Keratinocyte (primary cell): ENCODE data around the gene RALGPS1. TPM values are rescaled to one million over a fixed set of nuclear protein-coding genes. Genes with fewer than 3 reads are reported as not detected.

Experiments used
- DNase-seq: peaks from one replicate; pipeline ENCODE4 v3.0.0-alpha.2; 2011; ENCODE audit warnings: low read depth, missing footprints, low spot score
- FAIRE-seq: peaks from 2 replicates; lab custom pipeline; 2011; peaks lifted over from hg19 to GRCh38; lab: Jason Lieb, UNC
- H2AFZ ChIP-seq: 2 replicates; pipeline ENCODE4 v1.6.0; 2012; ENCODE audit warnings: low read length, control low read depth, inconsistent platforms; ENCODE audit not compliant: control insufficient read depth
- H3K27ac ChIP-seq: 2 replicates; pipeline ENCODE4 v1.5.1; 2011; ENCODE audit warnings: low read length; ENCODE audit not compliant: control insufficient read depth, insufficient read depth
- H3K27me3 ChIP-seq: 3 replicates; pipeline ENCODE4 v1.6.0; 2011; ENCODE audit warnings: low read length; ENCODE audit not compliant: control insufficient read depth, insufficient read depth; ENCODE audit errors: extremely low read depth
- H3K36me3 ChIP-seq, 2 experiments: 2 replicates in 1 of 2; 3 replicates in 1 of 2; pipeline ENCODE4 v1.5.1; 2011; ENCODE audit warnings: low read length in 2 of 2, mild to moderate bottlenecking in 1 of 2; ENCODE audit not compliant: control insufficient read depth in 2 of 2, insufficient read depth in 2 of 2; ENCODE audit errors: extremely low read depth in 1 of 2
- H3K4me1 ChIP-seq: 3 replicates; pipeline ENCODE4 v1.5.1; 2011; ENCODE audit warnings: low read length; ENCODE audit not compliant: control insufficient read depth, insufficient read depth; ENCODE audit errors: extremely low read depth
- H3K4me2 ChIP-seq: 3 replicates; pipeline ENCODE4 v1.6.0; 2011; ENCODE audit warnings: low read depth, low read length; ENCODE audit not compliant: control insufficient read depth, insufficient read depth; ENCODE audit errors: extremely low read depth
- H3K4me3 ChIP-seq, 3 experiments: fragments of 200-600 bp in 1 of 3; sonication (generic) in 1 of 3; 2 replicates in 2 of 3; 3 replicates in 1 of 3; pipeline ENCODE4 v1.5.1; 2011 to 2016; ENCODE audit warnings: low read length in 3 of 3, mild to moderate bottlenecking in 3 of 3, control low read depth in 2 of 3, inconsistent platforms in 1 of 3, low read depth in 1 of 3, mixed read lengths in 1 of 3, mixed run types in 1 of 3, moderate library complexity in 1 of 3; ENCODE audit not compliant: control insufficient read depth in 2 of 3, insufficient read depth in 2 of 3; ENCODE audit errors: extremely low read depth in 1 of 3
- H3K79me2 ChIP-seq: 2 replicates; pipeline ENCODE4 v1.6.0; 2012; ENCODE audit warnings: low read length; ENCODE audit not compliant: control insufficient read depth, insufficient read depth
- H3K9ac ChIP-seq: 3 replicates; pipeline ENCODE4 v1.6.0; 2011; ENCODE audit warnings: low read length; ENCODE audit not compliant: control insufficient read depth, insufficient read depth; ENCODE audit errors: extremely low read depth
- H3K9me1 ChIP-seq: 3 replicates; pipeline ENCODE4 v1.6.0; 2011; ENCODE audit warnings: low read length; ENCODE audit not compliant: control insufficient read depth, insufficient read depth; ENCODE audit errors: extremely low read depth
- H3K9me3 ChIP-seq: 2 replicates; pipeline ENCODE4 v1.5.1; 2012; ENCODE audit warnings: low read depth, low read length; ENCODE audit not compliant: control insufficient read depth
- H4K20me1 ChIP-seq: 3 replicates; pipeline ENCODE4 v1.6.0; 2011; ENCODE audit warnings: low read length; ENCODE audit not compliant: control insufficient read depth, insufficient read depth; ENCODE audit errors: extremely low read depth
- EZH2 ChIP-seq: IDR thresholded peaks from one replicate; pipeline ENCODE4 v1.6.1; 2012; ENCODE audit warnings: inconsistent platforms, mild to moderate bottlenecking, low read length, moderate library complexity
- dilution Hi-C: fragments of 300-500 bp; cut with MboI; formaldehyde crosslinking; loops from one replicate; pipeline ENCODE4 v1.7.0; 2020; ENCODE audit warnings: low sequenced_read_pairs; ENCODE audit not compliant: extremely low pct_ligation_motif_present
- polyA plus RNA-seq, 5 experiments: library from polyadenylated mRNA; depleted of rRNA in 3 of 5; stranded (reverse) in 3 of 5; stranded (forward) in 1 of 5; unstranded in 1 of 5; fragments of >200 nt; gene quantifications; 1 replicate in 1 of 5; 2 replicates in 3 of 5; 3 replicates in 1 of 5; pipeline versions ENCODE4 v1.2.1 to v1.2.3, GENCODE V29; 2011 to 2012; ENCODE audit warnings: missing spikeins in 2 of 5, low read depth in 1 of 5, low replicate concordance in 1 of 5
- TF ChIP-seq, protein P1 (sequence below), 3 experiments: IDR thresholded peaks in 1 of 3; conservative IDR thresholded peaks in 1 of 3; optimal IDR thresholded peaks in 1 of 3; 2 replicates in 2 of 3; 3 replicates in 1 of 3; pipeline versions ENCODE3 to v1.5.1; 2011; ENCODE audit warnings: low read length in 3 of 3, mild to moderate bottlenecking in 3 of 3, moderate library complexity in 2 of 3, control low read depth in 1 of 3, inconsistent platforms in 1 of 3; ENCODE audit not compliant: insufficient read depth in 2 of 3; ENCODE audit errors: extremely low read depth in 1 of 3

The RALGPS1 gene
- polyA plus RNA-seq, 1 donor (not counting 4 experiments of a cell fraction or from before 2014, with no cell fraction given) = 0.56 TPM

DNA sequence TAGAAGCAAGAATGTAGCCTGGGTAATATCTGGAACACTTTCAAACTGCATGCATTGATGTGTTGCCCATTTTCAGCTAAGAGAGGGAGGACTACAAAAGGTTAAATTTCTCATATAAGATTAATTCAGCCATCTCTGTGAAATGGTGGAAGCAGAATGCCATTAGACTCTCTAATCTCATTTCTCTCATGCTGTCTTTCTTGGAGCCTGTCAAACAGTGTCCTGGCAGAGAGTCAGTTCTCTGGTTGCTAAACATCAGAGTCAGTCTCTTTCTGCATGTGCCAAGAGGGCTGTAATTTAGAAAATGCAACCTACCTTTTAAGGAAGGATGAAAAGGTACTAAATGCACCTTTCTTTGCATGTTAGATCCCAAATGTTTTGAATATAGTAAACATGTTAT, 349.1 kb downstream of the RALGPS1 start:
- Histone ChIP-seq H3K36me3 (no peaks in the 10 kb centered on the region), H3K4me2 (no peak overlapping the region), H3K4me3 (no peak overlapping the region), H4K20me1 (no peaks in the 10 kb centered on the region), H3K9me3 (no peaks in the 10 kb centered on the region), H3K9me1 (no peaks in the 10 kb centered on the region), H3K27me3 (no peaks in the 10 kb centered on the region), H3K4me1 (no peaks in the 10 kb centered on the region), H2AFZ (no peak overlapping the region), H3K27ac (no peak overlapping the region), H3K9ac (no peak overlapping the region), H3K79me2 (no peaks in the 10 kb centered on the region)
- DNase-seq = no peak
- no peak for TF ChIP-seq EZH2
- TF ChIP-seq, protein P1, sequence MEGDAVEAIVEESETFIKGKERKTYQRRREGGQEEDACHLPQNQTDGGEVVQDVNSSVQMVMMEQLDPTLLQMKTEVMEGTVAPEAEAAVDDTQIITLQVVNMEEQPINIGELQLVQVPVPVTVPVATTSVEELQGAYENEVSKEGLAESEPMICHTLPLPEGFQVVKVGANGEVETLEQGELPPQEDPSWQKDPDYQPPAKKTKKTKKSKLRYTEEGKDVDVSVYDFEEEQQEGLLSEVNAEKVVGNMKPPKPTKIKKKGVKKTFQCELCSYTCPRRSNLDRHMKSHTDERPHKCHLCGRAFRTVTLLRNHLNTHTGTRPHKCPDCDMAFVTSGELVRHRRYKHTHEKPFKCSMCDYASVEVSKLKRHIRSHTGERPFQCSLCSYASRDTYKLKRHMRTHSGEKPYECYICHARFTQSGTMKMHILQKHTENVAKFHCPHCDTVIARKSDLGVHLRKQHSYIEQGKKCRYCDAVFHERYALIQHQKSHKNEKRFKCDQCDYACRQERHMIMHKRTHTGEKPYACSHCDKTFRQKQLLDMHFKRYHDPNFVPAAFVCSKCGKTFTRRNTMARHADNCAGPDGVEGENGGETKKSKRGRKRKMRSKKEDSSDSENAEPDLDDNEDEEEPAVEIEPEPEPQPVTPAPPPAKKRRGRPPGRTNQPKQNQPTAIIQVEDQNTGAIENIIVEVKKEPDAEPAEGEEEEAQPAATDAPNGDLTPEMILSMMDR (optimal IDR thresholded peaks at IDR 0.05 in 1 of 3, IDR thresholded peaks at IDR 0.05 in 1 of 3, conservative IDR thresholded peaks at IDR 0.05 in 1 of 3; ENCODE audit: extremely low read depth in 1 of 3, insufficient read depth in 2 of 3, low read length in 3 of 3) = no peak
- FAIRE-seq = no peak
- dilution Hi-C loops = no loop called here

DNA sequence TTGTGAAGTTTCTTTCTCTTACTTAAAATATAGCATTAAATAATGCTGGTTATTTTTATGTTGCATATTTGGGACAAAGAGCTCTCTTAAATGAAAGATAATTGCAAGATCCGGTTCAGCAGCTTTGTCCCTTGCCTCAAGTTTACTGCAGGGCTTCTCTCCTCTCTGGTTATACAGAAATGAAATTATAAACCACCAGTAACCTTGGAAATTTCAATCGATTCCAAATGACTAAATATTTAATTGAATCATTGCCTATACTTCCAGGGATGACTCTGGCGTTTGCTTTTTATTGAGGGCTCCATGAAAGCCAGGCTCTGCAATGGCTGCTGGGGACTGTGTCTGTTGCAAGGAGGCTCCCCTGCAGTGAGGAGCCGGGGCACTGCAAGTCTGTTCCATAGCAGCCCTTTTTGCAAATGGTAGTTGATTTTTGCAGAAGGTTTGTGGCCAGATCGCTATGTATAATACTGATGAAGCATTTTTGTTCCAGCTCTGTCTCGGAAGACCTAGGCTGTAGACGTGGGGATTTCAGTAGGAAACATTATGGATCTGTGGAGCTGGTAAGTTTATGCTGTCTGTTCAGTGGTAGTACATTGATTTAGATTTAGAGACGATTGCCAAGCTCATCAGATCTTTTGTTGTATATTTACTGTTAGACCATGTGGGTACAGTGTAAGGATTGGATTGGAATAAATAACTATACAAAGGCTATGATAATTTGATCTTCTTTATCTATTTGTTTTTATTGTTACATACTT, 350.1 kb downstream of the RALGPS1 start, which contains the start of gene GARNL3:
GARNL3 (plus strand) TSS at position 313 of the 758 bp plus-strand sequence; CDS start at position 417, 104 bp downstream.
- Histone ChIP-seq H3K79me2 (no peaks in the 10 kb centered on the region), H3K9ac (no peak within 1 kb of the TSS), H2AFZ (no peak within 1 kb of the TSS), H3K4me3 (no peak within 1 kb of the TSS), H3K9me1 (no peaks in the 10 kb centered on the region), H3K27me3 (no peaks in the 10 kb centered on the region), H3K9me3 (no peaks in the 10 kb centered on the region), H3K4me2 (no peak within 1 kb of the TSS), H4K20me1 (no peaks in the 10 kb centered on the region), H3K36me3 (no peaks in the 10 kb centered on the region), H3K27ac (no peak within 1 kb of the TSS), H3K4me1 (no peaks in the 10 kb centered on the region)
- DNase-seq (no peak), FAIRE-seq (no peak)
- TF ChIP-seq, protein P1 (optimal IDR thresholded peaks at IDR 0.05 in 1 of 3, IDR thresholded peaks at IDR 0.05 in 1 of 3, conservative IDR thresholded peaks at IDR 0.05 in 1 of 3; ENCODE audit: extremely low read depth in 1 of 3, insufficient read depth in 2 of 3, low read length in 3 of 3) = no peak
- no peak for TF ChIP-seq EZH2
- dilution Hi-C loops = no loop called here
